Measurements from ENCODE around the gene ZNF474. TPM values are rescaled to one million over a fixed set of nuclear protein-coding genes. Genes with fewer than 3 reads are reported as not detected.

The ZNF474 gene
- total RNA-seq, 1 experiment from 2014 or later = not detected

DNA sequence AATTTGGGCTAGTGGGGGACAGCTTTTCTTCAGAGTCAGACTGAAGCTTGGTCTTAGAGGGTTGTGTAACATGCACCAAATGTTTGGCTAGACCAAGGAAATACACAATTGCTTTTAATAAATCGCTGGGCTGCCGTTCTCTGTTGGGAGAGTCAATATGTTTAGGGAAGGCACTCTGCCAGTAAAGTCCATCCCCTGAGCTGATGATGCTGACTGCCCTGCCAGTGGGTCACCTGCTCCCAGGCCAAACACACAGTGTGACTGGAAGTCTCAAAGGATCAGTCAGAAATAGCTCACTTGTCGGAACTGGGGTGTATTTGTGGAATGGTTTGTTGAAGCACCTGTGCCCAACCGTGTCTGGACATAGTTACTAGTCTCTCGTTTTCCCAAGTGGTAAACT, 17.9 kb upstream of the ZNF474 start:
- no peaks in the 10 kb centered on the region for H3K27me3 ChIP-seq (ENCODE audit: low read length)
- H3K27ac ChIP-seq (ENCODE audit: low read length) = no peak overlapping the region
- H2AFZ ChIP-seq (ENCODE audit: low read length) = no peak overlapping the region

DNA sequence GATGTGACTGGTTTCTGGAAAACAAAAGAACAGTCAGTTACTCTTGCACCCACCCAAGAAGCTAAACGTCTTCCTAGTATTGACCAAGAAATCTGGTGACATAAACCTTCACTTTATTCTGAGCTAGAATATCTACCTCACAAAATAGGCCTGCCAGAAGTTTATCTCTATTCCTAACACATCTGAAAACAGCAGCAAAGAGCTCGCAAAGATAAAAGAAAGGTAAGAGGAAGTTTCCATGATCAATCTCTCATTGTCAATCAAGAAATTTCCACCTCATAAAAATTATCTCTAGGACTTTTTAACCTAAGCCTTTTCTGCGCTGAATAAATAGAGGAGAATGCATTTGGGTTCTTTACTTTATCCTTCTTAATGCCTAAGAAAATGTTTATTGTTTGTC, 17.3 kb upstream of the ZNF474 start:
- DNase-seq = no peak
- Histone ChIP-seq H3K79me2 (ENCODE audit: low read length) (no peaks in the 10 kb centered on the region), H3K4me3 (ENCODE audit: low read length) (no peak overlapping the region), H3K27me3 (ENCODE audit: low read length) (no peaks in the 10 kb centered on the region), H2AFZ (ENCODE audit: low read length) (no peak overlapping the region), H3K4me1 (ENCODE audit: low read length) (no peaks in the 10 kb centered on the region), H3K36me3 (ENCODE audit: insufficient read depth, low read length) (no peaks in the 10 kb centered on the region), H4K20me1 (ENCODE audit: insufficient read depth, low read depth, low read length) (no peaks in the 10 kb centered on the region), H3K9me2 (replicated peaks; ENCODE audit: insufficient read depth, low read length) (no peaks in the 10 kb centered on the region), H3K9ac (ENCODE audit: low read length) (no peak overlapping the region), H3K4me2 (ENCODE audit: low read depth, low read length, poor library complexity, severe bottlenecking) (no peak overlapping the region), H3K9me3 (ENCODE audit: low read length) (no peaks in the 10 kb centered on the region), H3K27ac (ENCODE audit: low read length) (no peak overlapping the region)

More for the DNA sequence above, 17.9 kb upstream of the ZNF474 start:
- Histone ChIP-seq H3K79me2 (ENCODE audit: low read length) (no peaks in the 10 kb centered on the region), H4K20me1 (ENCODE audit: insufficient read depth, low read depth, low read length) (no peaks in the 10 kb centered on the region), H3K4me2 (ENCODE audit: low read depth, low read length, poor library complexity, severe bottlenecking) (no peak overlapping the region), H3K4me1 (ENCODE audit: low read length) (no peaks in the 10 kb centered on the region), H3K9me3 (ENCODE audit: low read length) (no peaks in the 10 kb centered on the region), H3K4me3 (ENCODE audit: low read length) (no peak overlapping the region), H3K9ac (ENCODE audit: low read length) (no peak overlapping the region), H3K36me3 (ENCODE audit: insufficient read depth, low read length) (no peaks in the 10 kb centered on the region), H3K9me2 (replicated peaks; ENCODE audit: insufficient read depth, low read length) (no peaks in the 10 kb centered on the region)
- DNase-seq = no peak

DNA sequence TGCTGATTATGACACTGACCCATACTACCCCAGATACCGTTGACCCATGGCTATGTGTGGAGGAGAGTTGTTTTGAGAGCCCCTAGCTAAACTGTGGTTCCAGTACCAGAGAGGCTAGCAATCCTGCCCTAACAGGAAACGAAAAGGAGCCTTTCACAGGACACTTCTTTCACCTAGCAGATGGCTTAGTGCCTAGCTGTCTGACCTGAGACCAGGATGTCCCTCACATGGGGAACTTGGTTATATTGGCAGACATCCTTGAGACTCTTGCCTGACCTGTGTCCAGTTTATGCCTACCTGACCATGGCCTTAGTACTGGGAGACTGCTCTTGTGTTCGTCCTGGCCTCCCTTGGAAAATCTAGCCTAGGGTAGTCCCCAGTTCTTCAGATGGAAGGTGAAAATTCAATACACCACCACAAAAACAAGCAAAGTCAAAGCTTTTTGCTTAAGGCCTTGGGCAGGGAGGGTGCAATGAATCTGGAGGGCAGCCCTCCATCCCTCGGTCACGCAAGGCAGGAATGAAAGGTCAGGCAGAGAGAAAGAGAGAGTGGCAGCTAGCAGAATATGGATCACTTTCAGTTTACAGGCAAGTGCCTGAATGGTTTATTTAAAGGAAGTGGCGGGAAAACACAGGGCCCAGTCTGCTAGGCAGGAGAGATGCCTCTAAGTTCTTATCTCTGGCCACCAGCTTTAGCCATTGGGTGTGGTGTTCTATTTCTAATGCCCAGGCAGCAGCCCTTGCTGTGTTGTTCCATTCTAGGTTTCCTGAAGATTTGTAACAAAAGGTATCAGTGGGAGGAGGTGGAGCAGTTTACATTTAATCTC, 16.4 kb upstream of the ZNF474 start:
- no peak overlapping the region for H3K4me2 ChIP-seq (ENCODE audit: low read depth, low read length, poor library complexity, severe bottlenecking)
- no peaks in the 10 kb centered on the region for H4K20me1 ChIP-seq (ENCODE audit: insufficient read depth, low read depth, low read length)
- no peak overlapping the region for H2AFZ ChIP-seq (ENCODE audit: low read length)
- no peaks in the 10 kb centered on the region for H3K9me3 ChIP-seq (ENCODE audit: low read length)
- H3K27ac ChIP-seq (ENCODE audit: low read length) = no peak overlapping the region
- no peaks in the 10 kb centered on the region for H3K4me1 ChIP-seq (ENCODE audit: low read length)
- no peak overlapping the region for H3K4me3 ChIP-seq (ENCODE audit: low read length)
- H3K9ac ChIP-seq (ENCODE audit: low read length) = no peak overlapping the region
- no peaks in the 10 kb centered on the region for H3K27me3 ChIP-seq (ENCODE audit: low read length)
- no peaks in the 10 kb centered on the region for H3K79me2 ChIP-seq (ENCODE audit: low read length)
- no peak for DNase-seq
- H3K9me2 ChIP-seq (replicated peaks; ENCODE audit: insufficient read depth, low read length) = no peaks in the 10 kb centered on the region
- H3K36me3 ChIP-seq (ENCODE audit: insufficient read depth, low read length) = no peaks in the 10 kb centered on the region

GRCh38 chr5:122114501-122114900, 14.8 kb upstream of the ZNF474 start:
- no peak overlapping the region for H3K27ac ChIP-seq (ENCODE audit: low read length)

DNA sequence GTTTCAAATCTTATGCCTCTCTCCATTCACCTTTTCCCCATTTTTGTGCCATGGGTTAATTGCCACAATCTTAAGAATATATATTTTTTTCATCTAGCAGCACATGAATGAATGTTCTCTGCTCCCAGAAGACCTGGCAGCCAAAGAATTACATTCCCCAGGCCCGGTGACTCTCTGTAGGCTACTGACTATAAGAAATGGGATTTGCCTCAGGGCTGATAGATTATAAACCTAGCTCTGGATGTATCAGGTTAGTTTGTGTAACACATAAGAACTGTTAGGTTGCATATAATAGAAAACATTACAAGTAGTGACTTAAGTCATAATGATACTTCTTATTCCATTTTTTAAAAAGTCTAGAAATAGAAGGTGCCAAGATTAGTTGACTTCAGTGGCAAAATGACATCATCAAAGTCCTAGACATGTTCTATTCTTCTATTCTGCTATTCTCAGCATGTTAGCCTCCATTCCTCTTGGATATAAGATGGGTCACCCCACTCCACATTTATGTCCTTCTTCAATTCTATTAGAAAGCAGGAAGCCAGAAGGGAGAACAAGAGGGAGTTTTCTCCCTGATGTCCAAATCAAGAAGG, 10.9 kb upstream of the ZNF474 start:
- H3K9ac ChIP-seq (ENCODE audit: low read length) = no peak overlapping the region
- H3K4me3 ChIP-seq (ENCODE audit: low read length) = no peak overlapping the region
- DNase-seq = no peak
- no peaks in the 10 kb centered on the region for H3K4me1 ChIP-seq (ENCODE audit: low read length)
- H3K9me2 ChIP-seq (replicated peaks; ENCODE audit: insufficient read depth, low read length) = no peaks in the 10 kb centered on the region
- H3K27me3 ChIP-seq (ENCODE audit: low read length) = no peaks in the 10 kb centered on the region
- no peak overlapping the region for H3K4me2 ChIP-seq (ENCODE audit: low read depth, low read length, poor library complexity, severe bottlenecking)
- no peaks in the 10 kb centered on the region for H4K20me1 ChIP-seq (ENCODE audit: insufficient read depth, low read depth, low read length)
- no peak overlapping the region for H3K27ac ChIP-seq (ENCODE audit: low read length)
- H3K79me2 ChIP-seq (ENCODE audit: low read length) = no peaks in the 10 kb centered on the region
- H2AFZ ChIP-seq (ENCODE audit: low read length) = no peak overlapping the region
- no peaks in the 10 kb centered on the region for H3K36me3 ChIP-seq (ENCODE audit: insufficient read depth, low read length)
- no peaks in the 10 kb centered on the region for H3K9me3 ChIP-seq (ENCODE audit: low read length)

More at GRCh38 chr5:122114501-122114900, 14.8 kb upstream of the ZNF474 start:
- H3K9ac ChIP-seq (ENCODE audit: low read length) = no peak overlapping the region
- H3K4me1 ChIP-seq (ENCODE audit: low read length) = no peaks in the 10 kb centered on the region
- no peaks in the 10 kb centered on the region for H4K20me1 ChIP-seq (ENCODE audit: insufficient read depth, low read depth, low read length)
- no peaks in the 10 kb centered on the region for H3K9me3 ChIP-seq (ENCODE audit: low read length)
- no peaks in the 10 kb centered on the region for H3K79me2 ChIP-seq (ENCODE audit: low read length)
- no peaks in the 10 kb centered on the region for H3K9me2 ChIP-seq (replicated peaks; ENCODE audit: insufficient read depth, low read length)
- H2AFZ ChIP-seq (ENCODE audit: low read length) = no peak overlapping the region
- no peak for DNase-seq
- H3K4me3 ChIP-seq (ENCODE audit: low read length) = no peak overlapping the region
- H3K4me2 ChIP-seq (ENCODE audit: low read depth, low read length, poor library complexity, severe bottlenecking) = no peak overlapping the region
- no peaks in the 10 kb centered on the region for H3K36me3 ChIP-seq (ENCODE audit: insufficient read depth, low read length)
- no peaks in the 10 kb centered on the region for H3K27me3 ChIP-seq (ENCODE audit: low read length)

GRCh38 chr5:122119205-122119604, 10.1 kb upstream of the ZNF474 start:
- Histone ChIP-seq H3K4me1 (ENCODE audit: low read length) (no peaks in the 10 kb centered on the region), H3K79me2 (ENCODE audit: low read length) (no peaks in the 10 kb centered on the region), H3K4me2 (ENCODE audit: low read depth, low read length, poor library complexity, severe bottlenecking) (no peak overlapping the region), H3K27ac (ENCODE audit: low read length) (no peak overlapping the region), H3K36me3 (ENCODE audit: insufficient read depth, low read length) (no peaks in the 10 kb centered on the region), H4K20me1 (ENCODE audit: insufficient read depth, low read depth, low read length) (no peaks in the 10 kb centered on the region), H3K9me3 (ENCODE audit: low read length) (no peaks in the 10 kb centered on the region), H2AFZ (ENCODE audit: low read length) (no peak overlapping the region), H3K27me3 (ENCODE audit: low read length) (no peaks in the 10 kb centered on the region), H3K9me2 (replicated peaks; ENCODE audit: insufficient read depth, low read length) (no peaks in the 10 kb centered on the region), H3K9ac (ENCODE audit: low read length) (no peak overlapping the region), H3K4me3 (ENCODE audit: low read length) (no peak overlapping the region)
- no peak for DNase-seq

GRCh38 chr5:122120493-122120892, 8.9 kb upstream of the ZNF474 start:
- no peak overlapping the region for H3K4me2 ChIP-seq (ENCODE audit: low read depth, low read length, poor library complexity, severe bottlenecking)
- no peak overlapping the region for H2AFZ ChIP-seq (ENCODE audit: low read length)
- H3K79me2 ChIP-seq (ENCODE audit: low read length) = no peaks in the 10 kb centered on the region
- H3K27me3 ChIP-seq (ENCODE audit: low read length) = no peaks in the 10 kb centered on the region
- no peak overlapping the region for H3K27ac ChIP-seq (ENCODE audit: low read length)
- H3K36me3 ChIP-seq (ENCODE audit: insufficient read depth, low read length) = no peaks in the 10 kb centered on the region
- H3K4me1 ChIP-seq (ENCODE audit: low read length) = no peaks in the 10 kb centered on the region
- DNase-seq = no peak
- no peaks in the 10 kb centered on the region for H3K9me3 ChIP-seq (ENCODE audit: low read length)
- no peaks in the 10 kb centered on the region for H4K20me1 ChIP-seq (ENCODE audit: insufficient read depth, low read depth, low read length)
- no peak overlapping the region for H3K4me3 ChIP-seq (ENCODE audit: low read length)
- no peak overlapping the region for H3K9ac ChIP-seq (ENCODE audit: low read length)
- no peaks in the 10 kb centered on the region for H3K9me2 ChIP-seq (replicated peaks; ENCODE audit: insufficient read depth, low read length)

DNA sequence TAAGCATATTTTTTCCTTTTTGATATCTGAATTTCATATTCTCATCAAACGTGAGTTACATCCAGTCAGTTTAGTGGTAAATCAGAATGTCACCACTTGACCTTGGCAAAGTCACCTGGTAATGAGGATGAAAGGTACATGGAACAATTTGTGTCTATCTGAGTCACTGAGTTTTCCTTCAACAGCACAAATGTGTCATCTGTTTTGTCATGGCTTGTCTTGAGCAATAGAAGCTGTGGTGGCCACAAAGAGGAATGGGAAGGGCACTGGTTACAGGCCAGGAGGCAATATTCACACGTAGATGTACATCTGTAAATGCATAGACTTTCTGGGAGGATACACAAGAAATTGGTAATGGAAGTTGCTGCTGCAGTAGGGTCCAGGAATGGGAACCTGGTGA, 8.4 kb upstream of the ZNF474 start:
- H3K9me2 ChIP-seq (replicated peaks; ENCODE audit: insufficient read depth, low read length) = no peaks in the 10 kb centered on the region
- no peak overlapping the region for H3K4me3 ChIP-seq (ENCODE audit: low read length)

More for the DNA sequence above, 8.4 kb upstream of the ZNF474 start:
- Histone ChIP-seq H3K9me3 (ENCODE audit: low read length) (no peaks in the 10 kb centered on the region), H2AFZ (ENCODE audit: low read length) (no peak overlapping the region), H3K4me1 (ENCODE audit: low read length) (no peaks in the 10 kb centered on the region), H3K9ac (ENCODE audit: low read length) (no peak overlapping the region), H3K4me2 (ENCODE audit: low read depth, low read length, poor library complexity, severe bottlenecking) (no peak overlapping the region), H3K27ac (ENCODE audit: low read length) (no peak overlapping the region), H3K27me3 (ENCODE audit: low read length) (no peaks in the 10 kb centered on the region), H4K20me1 (ENCODE audit: insufficient read depth, low read depth, low read length) (no peaks in the 10 kb centered on the region), H3K79me2 (ENCODE audit: low read length) (no peaks in the 10 kb centered on the region), H3K36me3 (ENCODE audit: insufficient read depth, low read length) (no peaks in the 10 kb centered on the region)
- DNase-seq = no peak

Data from Karpas-422 (cell line).